ENCODE measurements around the gene SNX22.

GRCh38 chr15:64122444-64122843 is 29.1 kb upstream of the SNX22 start:
- TF ChIP-seq CTCF (IDR thresholded peaks at IDR 0.05), result no peak
- no peak for TF ChIP-seq POLR2AphosphoS5 (IDR thresholded peaks at IDR 0.05)

Measured in upper lobe of left lung (tissue), 4 donors.